Hair follicle dermal papilla cell (primary cell): ENCODE data around the gene TOB1. TPM values are rescaled to one million over a fixed set of nuclear protein-coding genes. Genes with fewer than 3 reads are reported as not detected.

Source experiments
- total RNA-seq: library from RNA; depleted of rRNA; stranded (reverse); fragments of >200 nt; gene quantifications from 2 replicates; pipeline ENCODE4 v1.2.3, GENCODE V29; 2012

TOB1 gene
- total RNA-seq: 12.3 and 14.9 TPM in 2 replicates

GRCh38 chr17:50866261-50866949 lies at the start of gene TOB1:
TOB1 (minus strand) TSS chr17:50866354; CDS start chr17:50864017, 2,337 bp downstream.

GRCh38 chr17:50835301-50836234 lies 30.6 kb downstream of the TOB1 start, which contains the start of gene WFIKKN2:
WFIKKN2 (plus strand) TSS chr17:50835586; CDS start chr17:50835938, 352 bp downstream.

Other genes starting within 250 kb of the TOB1 start
- 20.9 and 24.8 TPM in 2 replicates for gene ABCC3, start 231.5 kb downstream of the TOB1 start, total RNA-seq
- 48.1 and 50.8 TPM in 2 replicates for gene ANKRD40, start 158.4 kb downstream of the TOB1 start, total RNA-seq
- gene LUC7L3, start 146.8 kb downstream of the TOB1 start, total RNA-seq: 15.8 and 22.2 TPM in 2 replicates
- not detected in 2 replicates for gene ANKRD40CL, start 98.8 kb downstream of the TOB1 start, total RNA-seq
- not detected in 2 replicates for gene WFIKKN2, start 30.8 kb downstream of the TOB1 start, total RNA-seq